Measurements from ENCODE around the gene RBM4. TPM values are rescaled to one million over a fixed set of nuclear protein-coding genes. Genes with fewer than 3 reads are reported as not detected.

Gene RBM4
- total RNA-seq, 4 donors from 2014 or later = 98.2 to 114 (median 102) TPM

- WGBS, 2 donors (ENCODE audit: low coverage in 1 of 2) = no CpG with 5 or more reads among the region's 1 CpG
- Histone ChIP-seq H3K27me3 (no peaks in the 10 kb centered on the region), H3K36me3 (peaks cover 0 to 79% of the 10 kb centered on the region in 2 donors), H3K27ac (no peak overlapping the region), H3K9me3 (no peaks in the 10 kb centered on the region), H3K4me1 (peaks cover 0 to 8% (median 0%) of the 10 kb centered on the region in 3 donors), H3K4me3 (no peak overlapping the region)
- no peak for ATAC-seq
- TF ChIP-seq POLR2A (IDR thresholded peaks at IDR 0.05) (no peak), EP300 (IDR thresholded peaks at IDR 0.05) (no peak), POLR2AphosphoS5 (IDR thresholded peaks at IDR 0.05) (no peak), CTCF (IDR thresholded peaks at IDR 0.05) (no peak)
Observed at GRCh38 chr11:66663741-66664296, 25.3 kb downstream of the RBM4 start.

- Histone ChIP-seq H3K36me3 (peaks cover 0 to 75% of the 10 kb centered on the region in 2 donors), H3K4me1 (peaks cover 0 to 22% (median 0%) of the 10 kb centered on the region in 3 donors), H3K27ac (no peak overlapping the region), H3K4me3 (no peak overlapping the region), H3K27me3 (no peaks in the 10 kb centered on the region), H3K9me3 (no peaks in the 10 kb centered on the region)
- no peak for TF ChIP-seq POLR2AphosphoS5 (IDR thresholded peaks at IDR 0.05)
- TF ChIP-seq EP300 (IDR thresholded peaks at IDR 0.05) = no peak
- TF ChIP-seq POLR2A (IDR thresholded peaks at IDR 0.05) = no peak
- no peak for TF ChIP-seq CTCF (IDR thresholded peaks at IDR 0.05)
- WGBS, 2 donors (ENCODE audit: low coverage in 1 of 2) = 73 to 86% methylated on average over 9 to 11 of the region's 11 CpGs
- no peak for ATAC-seq
Observed at GRCh38 chr11:66665369-66665768, 26.9 kb downstream of the RBM4 start.

GRCh38 chr11:66670816-66671215 is 32.3 kb downstream of the RBM4 start:
- H3K27me3 ChIP-seq = no peaks in the 10 kb centered on the region
- H3K27ac ChIP-seq = no peak overlapping the region
- WGBS, 2 donors (ENCODE audit: low coverage in 1 of 2) = 50 to 66% methylated on average over 1 to 5 of the region's 5 CpGs
- H3K36me3 ChIP-seq = peaks cover 0 to 32% of the 10 kb centered on the region in 2 donors
- no peak for TF ChIP-seq POLR2A (IDR thresholded peaks at IDR 0.05)
- TF ChIP-seq POLR2AphosphoS5 (IDR thresholded peaks at IDR 0.05) = no peak
- TF ChIP-seq CTCF (IDR thresholded peaks at IDR 0.05) = no peak
- no peak for TF ChIP-seq EP300 (IDR thresholded peaks at IDR 0.05)
- H3K9me3 ChIP-seq = no peaks in the 10 kb centered on the region
- H3K4me1 ChIP-seq = peaks cover 0 to 73% (median under 1%) of the 10 kb centered on the region in 3 donors
- no peak overlapping the region for H3K4me3 ChIP-seq
- ATAC-seq = no peak

GRCh38 chr11:66674964-66675602 is 36.6 kb downstream of the RBM4 start:
- H3K27me3 ChIP-seq = no peaks in the 10 kb centered on the region
- WGBS, 2 donors (ENCODE audit: low coverage in 1 of 2) = 58 to 82% methylated on average over 2 of the region's 2 CpGs
- no peak overlapping the region for H3K4me3 ChIP-seq

More at GRCh38 chr11:66674964-66675602, 36.6 kb downstream of the RBM4 start:
- no peaks in the 10 kb centered on the region for H3K9me3 ChIP-seq
- H3K4me1 ChIP-seq = peaks cover 0 to 80% (median 9%) of the 10 kb centered on the region in 3 donors
- no peak for ATAC-seq
- TF ChIP-seq EP300 (IDR thresholded peaks at IDR 0.05) = no peak
- no peak for TF ChIP-seq CTCF (IDR thresholded peaks at IDR 0.05)
- TF ChIP-seq POLR2AphosphoS5 (IDR thresholded peaks at IDR 0.05) = no peak
- TF ChIP-seq POLR2A (IDR thresholded peaks at IDR 0.05) = no peak
- H3K36me3 ChIP-seq = no peaks in the 10 kb centered on the region
- no peak overlapping the region for H3K27ac ChIP-seq

All from gastroesophageal sphincter (tissue), 4 donors.